HG03064 (cell line): ENCODE measurements around the gene TOP1.

Source experiments
- ATAC-seq: cut with Tn5 transposase; IDR thresholded peaks from one replicate; pipeline ENCODE4 v1.9.1; 2021; ENCODE audit warnings: low read depth; ENCODE audit not compliant: unreplicated experiment

Gene TOP1

GRCh38 chr20:41054070-41054846 lies 25.6 kb downstream of the TOP1 start:
- no peak for ATAC-seq

- ATAC-seq, result no peak
Measured at GRCh38 chr20:41054847-41055230, 26.2 kb downstream of the TOP1 start.

- ATAC-seq, result no peak
Measured at GRCh38 chr20:41055679-41056078, 27.1 kb downstream of the TOP1 start.

DNA sequence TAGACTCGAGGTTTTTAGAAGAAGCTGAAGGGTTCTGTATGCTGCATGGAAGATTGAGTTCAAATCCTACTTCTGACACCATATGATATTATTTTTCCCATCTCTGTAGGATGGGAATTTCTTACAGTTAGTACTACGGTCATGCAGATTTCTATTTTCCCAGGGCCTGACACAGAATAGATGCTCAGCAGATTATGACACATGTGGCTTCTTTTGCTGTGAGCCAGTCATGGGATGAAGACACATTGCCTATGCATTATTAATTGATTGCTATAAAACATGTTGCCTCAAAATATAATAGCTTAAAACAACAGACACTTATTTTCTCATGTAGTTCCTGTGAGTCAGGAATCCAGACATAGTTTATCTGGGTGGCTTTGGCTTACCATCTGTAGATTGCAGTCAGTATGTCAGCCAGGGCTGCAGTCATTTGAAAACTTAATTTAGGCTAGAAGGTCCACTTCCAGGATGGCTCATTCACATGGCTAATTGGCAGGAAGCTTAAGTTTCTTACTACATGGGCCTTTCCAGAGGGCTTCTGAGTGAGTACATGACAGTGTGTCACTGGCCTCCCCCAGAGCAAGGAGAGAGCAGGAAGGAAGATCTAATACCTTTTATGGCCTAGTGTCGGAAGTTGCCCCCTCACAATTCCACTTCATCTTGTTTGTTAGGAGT lies 29.5 kb downstream of the TOP1 start:
- no peak for ATAC-seq

DNA sequence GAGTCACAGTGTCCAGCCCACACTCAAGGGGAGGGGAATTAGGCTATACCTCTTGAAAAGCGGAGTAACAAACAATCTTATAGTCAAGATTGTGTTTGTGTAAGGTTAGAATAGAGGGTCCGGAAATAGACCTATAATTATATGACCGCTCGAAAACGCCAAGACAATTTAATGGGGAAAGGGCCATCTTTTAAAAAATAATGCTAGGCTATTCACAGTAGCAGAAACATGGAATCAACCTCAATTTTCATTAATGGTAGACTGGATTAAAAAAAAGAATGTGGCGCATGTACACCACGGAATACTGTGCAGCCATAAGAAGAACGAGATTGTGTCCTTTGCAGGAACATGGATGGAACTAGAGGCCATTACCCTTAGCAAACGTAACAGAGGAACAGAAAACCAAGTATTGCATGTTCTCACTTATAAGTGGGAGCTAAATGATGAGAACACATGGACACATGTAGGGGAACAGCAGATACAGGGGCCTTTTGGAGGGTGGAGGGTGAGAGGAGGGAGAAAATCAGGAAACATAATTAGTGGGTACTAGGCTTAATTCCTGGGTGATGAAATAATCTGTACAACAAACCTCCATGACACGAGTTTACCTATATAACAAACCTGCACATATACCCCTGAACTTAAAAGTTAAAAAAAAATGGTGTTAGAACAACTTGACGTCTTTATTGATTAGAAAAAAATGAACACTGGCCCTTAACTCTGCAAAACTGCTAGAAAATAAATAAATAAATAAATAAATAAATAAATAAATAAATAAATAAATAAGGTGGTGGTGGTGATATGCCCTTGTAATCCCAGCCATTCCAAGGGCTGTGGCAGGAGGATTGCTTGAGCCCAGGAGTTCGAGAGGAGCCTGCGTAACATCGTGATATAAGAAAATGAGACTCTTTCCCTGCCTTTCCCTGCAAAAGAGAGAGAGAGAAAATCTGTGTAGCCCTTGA lies 30.3 kb downstream of the TOP1 start:
- no peak for ATAC-seq

DNA sequence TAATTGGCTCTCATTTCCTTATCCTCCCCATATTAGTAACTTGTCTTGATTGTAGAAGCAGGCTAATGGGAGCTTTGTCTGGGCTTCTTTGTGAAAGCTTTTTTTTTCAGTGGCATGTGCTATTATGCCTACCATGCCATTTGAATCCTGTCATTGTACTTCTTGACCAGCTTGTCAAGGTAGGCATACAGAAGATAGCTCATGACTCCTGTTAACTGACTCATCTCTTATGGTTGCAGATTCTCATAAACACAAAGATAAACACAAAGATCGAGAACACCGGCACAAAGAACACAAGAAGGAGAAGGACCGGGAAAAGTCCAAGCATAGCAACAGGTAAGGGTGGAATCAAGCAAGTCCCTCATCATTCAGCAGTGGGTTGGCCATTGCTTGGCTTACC lies 32.5 kb downstream of the TOP1 start:
- no peak for ATAC-seq

- ATAC-seq, result no peak
Measured at GRCh38 chr20:41063442-41063841, 34.8 kb downstream of the TOP1 start.

- ATAC-seq, result peak; percentile 76
Measured at GRCh38 chr20:41064377-41064776, 35.8 kb downstream of the TOP1 start.

- ATAC-seq, result no peak
Measured at GRCh38 chr20:41065716-41066115, 37.1 kb downstream of the TOP1 start.

- ATAC-seq, result no peak
Measured at GRCh38 chr20:41068806-41069205, 40.2 kb downstream of the TOP1 start.

DNA sequence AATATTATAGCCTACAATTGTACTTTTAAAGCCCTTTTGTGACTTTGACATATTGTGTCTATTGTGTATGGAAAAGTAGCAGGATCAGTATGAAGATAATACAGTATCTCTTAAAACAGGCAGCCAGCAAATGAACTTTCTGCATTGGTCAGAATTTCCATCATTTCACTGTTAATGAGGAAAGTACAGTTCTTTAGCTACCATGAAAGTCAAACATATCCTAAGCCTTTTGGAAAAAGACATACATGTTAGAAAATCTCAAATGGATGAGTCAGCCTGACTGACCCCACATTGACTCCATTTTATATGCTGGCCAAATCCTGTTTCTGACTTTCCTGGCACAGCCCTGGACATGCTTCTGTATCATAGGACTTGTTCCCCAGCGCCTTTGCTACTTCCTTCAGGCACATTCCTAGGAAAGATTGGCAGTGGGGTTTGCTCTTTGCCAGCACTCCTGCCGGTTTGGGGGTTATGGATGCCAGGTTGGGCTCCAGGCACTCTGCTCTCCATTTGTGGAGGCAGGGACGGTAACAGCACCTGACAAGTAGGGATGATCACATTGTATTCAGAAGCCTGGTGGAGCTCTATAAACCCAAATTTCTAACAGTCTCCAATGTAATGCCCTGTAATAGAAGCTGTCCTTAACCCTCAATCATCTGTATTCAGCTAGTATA lies 43.7 kb downstream of the TOP1 start:
- ATAC-seq, result no peak

- no peak for ATAC-seq
Measured at GRCh38 chr20:41072915-41073314, 44.3 kb downstream of the TOP1 start.

GRCh38 chr20:41074441-41074840 lies 45.8 kb downstream of the TOP1 start:
- ATAC-seq, result no peak

GRCh38 chr20:41076776-41077175 lies 48.2 kb downstream of the TOP1 start:
- no peak for ATAC-seq

DNA sequence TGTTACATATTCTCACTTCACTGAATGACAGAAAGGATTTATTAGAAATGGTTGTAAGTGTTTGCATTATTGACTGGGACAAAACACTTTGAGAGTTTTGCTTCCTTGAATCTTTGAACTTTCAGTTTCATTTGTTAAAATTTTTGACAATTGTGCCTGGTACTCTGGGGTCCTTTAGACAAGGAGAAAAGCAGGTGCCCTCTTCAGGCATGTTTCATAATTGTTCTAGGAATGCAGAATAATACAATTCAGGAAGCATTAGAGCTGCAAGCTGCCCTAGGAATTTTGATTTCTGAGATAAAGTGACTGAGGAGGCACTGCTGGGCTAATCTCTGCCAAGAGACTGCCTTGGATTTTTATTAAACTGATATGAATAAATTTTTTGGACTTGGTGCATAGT lies 49.7 kb downstream of the TOP1 start:
- ATAC-seq, result no peak

GRCh38 chr20:41079066-41079465 lies 50.4 kb downstream of the TOP1 start:
- no peak for ATAC-seq

- ATAC-seq, result no peak
Measured at GRCh38 chr20:41080866-41081265, 52.2 kb downstream of the TOP1 start.

- no peak for ATAC-seq
Measured at GRCh38 chr20:41081276-41081814, 52.7 kb downstream of the TOP1 start.

GRCh38 chr20:41082306-41082705 lies 53.7 kb downstream of the TOP1 start:
- no peak for ATAC-seq

- ATAC-seq, result no peak
Measured at GRCh38 chr20:41085606-41086005, 57.0 kb downstream of the TOP1 start.
